Neural progenitor cell (in vitro differentiated cells): ENCODE data around the gene LIN28A.

Experiments
- EZH2 ChIP-seq: fragments of 200-600 bp; sonication (generic); IDR thresholded peaks from 2 replicates; pipeline ENCODE4 v1.6.1; 2017; ENCODE audit warnings: antibody characterized with exemption, mild to moderate bottlenecking, moderate library complexity
- EZH2phosphoT487 ChIP-seq: fragments of 200-600 bp; sonication (generic); IDR thresholded peaks from 2 replicates; pipeline ENCODE4 v1.6.1; 2017; ENCODE audit warnings: antibody characterized with exemption
- TF ChIP-seq, protein P1 (sequence below): fragments of 200-600 bp; sonication (generic); IDR thresholded peaks from 2 replicates; pipeline ENCODE4 v1.5.1; 2017; ENCODE audit warnings: antibody characterized with exemption, mild to moderate bottlenecking

DNA sequence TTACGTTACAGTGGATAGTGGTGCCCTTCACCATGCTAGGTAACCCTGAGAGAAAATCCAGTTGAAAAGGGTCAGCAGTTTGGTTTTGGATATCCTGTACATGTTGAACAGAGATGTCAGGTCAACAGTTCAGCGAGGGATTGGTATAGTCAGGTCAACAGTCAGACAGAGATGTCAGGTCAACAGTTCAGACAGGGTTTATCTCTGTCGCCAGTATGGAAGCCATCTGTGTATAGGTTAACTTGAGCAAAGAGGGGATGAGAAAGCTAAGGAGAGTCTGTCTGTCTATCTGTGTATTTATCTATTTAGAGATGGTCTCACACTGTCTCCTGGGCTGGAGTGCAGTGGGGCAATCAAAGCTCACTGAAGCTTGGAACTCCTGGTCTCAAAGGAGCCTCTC lies 39.3 kb downstream of the LIN28A start:
- TF ChIP-seq, protein P1, sequence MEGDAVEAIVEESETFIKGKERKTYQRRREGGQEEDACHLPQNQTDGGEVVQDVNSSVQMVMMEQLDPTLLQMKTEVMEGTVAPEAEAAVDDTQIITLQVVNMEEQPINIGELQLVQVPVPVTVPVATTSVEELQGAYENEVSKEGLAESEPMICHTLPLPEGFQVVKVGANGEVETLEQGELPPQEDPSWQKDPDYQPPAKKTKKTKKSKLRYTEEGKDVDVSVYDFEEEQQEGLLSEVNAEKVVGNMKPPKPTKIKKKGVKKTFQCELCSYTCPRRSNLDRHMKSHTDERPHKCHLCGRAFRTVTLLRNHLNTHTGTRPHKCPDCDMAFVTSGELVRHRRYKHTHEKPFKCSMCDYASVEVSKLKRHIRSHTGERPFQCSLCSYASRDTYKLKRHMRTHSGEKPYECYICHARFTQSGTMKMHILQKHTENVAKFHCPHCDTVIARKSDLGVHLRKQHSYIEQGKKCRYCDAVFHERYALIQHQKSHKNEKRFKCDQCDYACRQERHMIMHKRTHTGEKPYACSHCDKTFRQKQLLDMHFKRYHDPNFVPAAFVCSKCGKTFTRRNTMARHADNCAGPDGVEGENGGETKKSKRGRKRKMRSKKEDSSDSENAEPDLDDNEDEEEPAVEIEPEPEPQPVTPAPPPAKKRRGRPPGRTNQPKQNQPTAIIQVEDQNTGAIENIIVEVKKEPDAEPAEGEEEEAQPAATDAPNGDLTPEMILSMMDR: no peak
- TF ChIP-seq EZH2: no peak
- TF ChIP-seq EZH2phosphoT487: no peak
